ENCODE measurements around the gene RNU4-1. TPM values are rescaled to one million over a fixed set of nuclear protein-coding genes. Genes with fewer than 3 reads are reported as not detected.
A peak's percentile ranks its signal among the peaks of the same experiment; 100 is the strongest.
"Not testable (repeated sequence)": the region's sequence is repeated elsewhere in the genome, so short reads cannot be mapped to it uniquely, and the experiment has no call there.

RNU4-1 gene
- total RNA-seq, 2 experiments from 2014 or later: under 0.01 to 3,289 TPM

DNA sequence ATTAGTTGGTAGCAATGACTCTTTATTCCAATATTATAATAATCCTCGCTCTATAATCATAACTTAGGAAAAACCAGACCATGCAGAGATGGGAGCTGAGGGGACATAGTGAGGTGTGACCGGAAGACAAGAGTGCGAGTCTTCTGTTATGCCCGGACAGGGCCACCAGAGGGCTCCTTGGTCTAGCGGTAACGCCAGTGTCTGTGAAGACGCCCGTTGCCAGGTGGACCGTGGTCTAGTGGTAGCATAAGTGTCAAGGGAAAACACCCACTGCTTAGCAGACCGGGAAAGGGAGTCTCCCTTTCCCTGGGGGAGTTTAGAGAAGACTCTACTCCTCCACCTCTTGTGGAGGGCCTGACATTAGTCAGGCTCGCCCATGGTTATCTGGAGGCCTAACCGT is 42.4 kb upstream of the RNU4-1 start:
- peak; percentile 23 for DNase-seq (ENCODE audit: low spot score)
- H3K4me3 ChIP-seq (ENCODE audit: low read depth, low read length, poor library complexity, severe bottlenecking); H2AFZ ChIP-seq (ENCODE audit: low read length); H3K79me2 ChIP-seq (ENCODE audit: insufficient read depth, low read depth, low read length); H3K27ac ChIP-seq (ENCODE audit: low read depth, low read length, poor library complexity, severe bottlenecking); BruUV-seq (replicated peaks); H3K4me2 ChIP-seq (ENCODE audit: low read length); H3K4me1 ChIP-seq (ENCODE audit: insufficient read depth, low read length, poor library complexity, severe bottlenecking); H3K36me3 ChIP-seq (ENCODE audit: insufficient read depth, low read length); intact Hi-C loops (cut with micrococcal nuclease; ENCODE audit: unreplicated experiment); CTCF ChIA-PET (ENCODE audit: unreplicated experiment); H3K9me2 ChIP-seq (ENCODE audit: insufficient read depth, low read length); H4K20me1 ChIP-seq (ENCODE audit: insufficient read depth, low read length): not testable (repeated sequence)
- H3K9me3 ChIP-seq (ENCODE audit: low read length): peaks cover 26% of the 10 kb centered on the region
- TF ChIP-seq, protein P1, sequence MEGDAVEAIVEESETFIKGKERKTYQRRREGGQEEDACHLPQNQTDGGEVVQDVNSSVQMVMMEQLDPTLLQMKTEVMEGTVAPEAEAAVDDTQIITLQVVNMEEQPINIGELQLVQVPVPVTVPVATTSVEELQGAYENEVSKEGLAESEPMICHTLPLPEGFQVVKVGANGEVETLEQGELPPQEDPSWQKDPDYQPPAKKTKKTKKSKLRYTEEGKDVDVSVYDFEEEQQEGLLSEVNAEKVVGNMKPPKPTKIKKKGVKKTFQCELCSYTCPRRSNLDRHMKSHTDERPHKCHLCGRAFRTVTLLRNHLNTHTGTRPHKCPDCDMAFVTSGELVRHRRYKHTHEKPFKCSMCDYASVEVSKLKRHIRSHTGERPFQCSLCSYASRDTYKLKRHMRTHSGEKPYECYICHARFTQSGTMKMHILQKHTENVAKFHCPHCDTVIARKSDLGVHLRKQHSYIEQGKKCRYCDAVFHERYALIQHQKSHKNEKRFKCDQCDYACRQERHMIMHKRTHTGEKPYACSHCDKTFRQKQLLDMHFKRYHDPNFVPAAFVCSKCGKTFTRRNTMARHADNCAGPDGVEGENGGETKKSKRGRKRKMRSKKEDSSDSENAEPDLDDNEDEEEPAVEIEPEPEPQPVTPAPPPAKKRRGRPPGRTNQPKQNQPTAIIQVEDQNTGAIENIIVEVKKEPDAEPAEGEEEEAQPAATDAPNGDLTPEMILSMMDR (conservative IDR thresholded peaks at IDR 0.05; ENCODE audit: low read length): peak; percentile 62
- POLR2A ChIA-PET: interaction anchor here (0.6 kb wide), 1 partner anchor 82 kb away, joined by 3 read pairs; no protein-coding TSS in a partner anchor

DNA sequence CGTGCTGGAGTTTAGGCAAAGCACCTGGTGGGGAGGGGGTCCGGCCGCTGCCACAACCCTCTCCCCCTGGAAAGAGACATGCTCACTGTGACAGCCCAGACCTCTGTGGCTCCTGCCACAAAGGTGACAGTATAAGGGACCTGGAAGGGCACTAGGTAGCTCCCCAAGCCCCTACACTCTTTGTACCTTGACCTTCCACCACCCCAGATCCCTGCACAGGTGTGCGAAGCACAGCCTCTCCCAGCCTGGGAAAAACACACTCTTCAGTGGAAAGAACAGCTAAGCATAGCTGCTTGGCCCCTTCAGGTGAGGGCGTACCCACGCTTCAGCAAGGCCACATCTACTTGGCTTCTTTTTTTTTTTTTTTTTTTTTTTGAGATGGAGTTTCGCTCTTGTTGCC is 39.5 kb upstream of the RNU4-1 start:
- TF ChIP-seq, protein P1 (conservative IDR thresholded peaks at IDR 0.05; ENCODE audit: low read length): no peak
- TF ChIP-seq EZH2phosphoT487 (IDR thresholded peaks at IDR 0.05; ENCODE audit: borderline replicate concordance, low read depth, low read length): no peak
- intact Hi-C loops (cut with micrococcal nuclease; ENCODE audit: unreplicated experiment): no loop called here
- CTCF ChIA-PET (ENCODE audit: unreplicated experiment): no interaction called here

DNA sequence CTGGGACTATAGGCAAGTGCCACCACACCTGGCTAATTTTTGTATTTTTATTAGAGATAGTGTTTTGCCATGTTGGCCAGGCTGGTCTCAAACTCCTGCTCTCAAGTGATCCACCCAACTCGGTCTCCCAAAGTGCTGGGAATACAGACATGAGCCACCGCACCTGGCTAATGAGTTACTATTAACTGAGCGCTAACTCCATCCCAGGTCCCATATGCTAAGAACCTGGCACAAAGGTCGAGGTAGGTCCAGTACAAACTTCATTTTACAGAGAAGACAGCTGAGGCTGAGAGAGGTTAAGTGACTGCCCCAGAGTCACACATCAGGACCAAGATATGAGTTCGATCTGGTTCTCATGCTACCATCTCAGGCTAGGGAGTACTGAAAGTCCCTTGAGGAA is 39.0 kb upstream of the RNU4-1 start:
- Histone ChIP-seq H3K27ac (ENCODE audit: low read depth, low read length, poor library complexity, severe bottlenecking) (no peak overlapping the region), H2AFZ (ENCODE audit: low read length) (no peak overlapping the region), H3K79me2 (ENCODE audit: insufficient read depth, low read depth, low read length) (no peaks in the 10 kb centered on the region), H3K9me3 (ENCODE audit: low read length) (peaks cover 10% of the 10 kb centered on the region; the same call in 1 of the 2 replicates), H3K9me2 (ENCODE audit: insufficient read depth, low read length) (no peaks in the 10 kb centered on the region), H3K4me3 (ENCODE audit: low read depth, low read length, poor library complexity, severe bottlenecking) (no peak overlapping the region), H3K4me1 (ENCODE audit: insufficient read depth, low read length, poor library complexity, severe bottlenecking) (no peaks in the 10 kb centered on the region), H4K20me1 (ENCODE audit: insufficient read depth, low read length) (no peaks in the 10 kb centered on the region), H3K36me3 (ENCODE audit: insufficient read depth, low read length) (no peaks in the 10 kb centered on the region), H3K4me2 (ENCODE audit: low read length) (no peak overlapping the region)
- CTCF ChIA-PET (ENCODE audit: unreplicated experiment): no interaction called here
- intact Hi-C loops (cut with micrococcal nuclease; ENCODE audit: unreplicated experiment): no loop called here
- TF ChIP-seq EZH2phosphoT487 (IDR thresholded peaks at IDR 0.05; ENCODE audit: borderline replicate concordance, low read depth, low read length): no peak
- no TSS peak for BruUV-seq (replicated peaks)
- no peak for DNase-seq (ENCODE audit: low spot score)
- POLR2A ChIA-PET: interaction anchor here (0.8 kb wide), 1 partner anchor 48 kb away, joined by 3 read pairs; no protein-coding TSS in a partner anchor

More for the DNA sequence above, 39.5 kb upstream of the RNU4-1 start:
- POLR2A ChIA-PET: interaction anchor here (0.7 to 0.8 kb wide), 2 partner anchors 48 to 1207 kb away, joined by 3 read pairs; no protein-coding TSS in a partner anchor
- no peaks in the 10 kb centered on the region for H4K20me1 ChIP-seq (ENCODE audit: insufficient read depth, low read length)
- H3K36me3 ChIP-seq (ENCODE audit: insufficient read depth, low read length): no peaks in the 10 kb centered on the region
- no peak overlapping the region for H3K4me3 ChIP-seq (ENCODE audit: low read depth, low read length, poor library complexity, severe bottlenecking)
- no peaks in the 10 kb centered on the region for H3K79me2 ChIP-seq (ENCODE audit: insufficient read depth, low read depth, low read length)
- H3K4me1 ChIP-seq (ENCODE audit: insufficient read depth, low read length, poor library complexity, severe bottlenecking): no peaks in the 10 kb centered on the region
- no peak for DNase-seq (ENCODE audit: low spot score)
- peaks cover 14% of the 10 kb centered on the region for H3K9me3 ChIP-seq (ENCODE audit: low read length)
- no peak overlapping the region for H3K4me2 ChIP-seq (ENCODE audit: low read length)
- no peak overlapping the region for H3K27ac ChIP-seq (ENCODE audit: low read depth, low read length, poor library complexity, severe bottlenecking)
- no peaks in the 10 kb centered on the region for H3K9me2 ChIP-seq (ENCODE audit: insufficient read depth, low read length)
- H2AFZ ChIP-seq (ENCODE audit: low read length): no peak overlapping the region
- no TSS peak for BruUV-seq (replicated peaks)

Data from OCI-LY7 (cell line).